ENCODE measurements around the gene EPHA7.

Gene EPHA7

DNA sequence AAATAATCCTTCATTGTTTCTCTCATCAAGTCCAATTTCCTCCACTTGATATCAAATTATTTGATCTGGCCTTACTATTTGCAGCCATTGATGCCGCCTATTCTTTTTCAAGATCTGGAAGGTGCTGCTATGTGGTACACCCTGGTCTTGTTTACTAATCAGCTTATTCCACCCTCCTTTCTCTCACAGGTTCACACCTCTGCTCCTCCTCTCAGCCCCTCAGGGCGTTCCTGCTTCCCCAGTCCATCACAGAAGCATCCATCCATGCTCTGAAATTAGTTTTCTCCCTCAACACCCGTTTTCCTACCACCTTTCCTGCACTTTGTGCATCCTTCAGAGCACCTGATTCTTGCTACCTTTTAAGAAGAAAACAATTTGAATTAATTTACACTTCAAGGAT, 183.6 kb downstream of the EPHA7 start:
- no peak for DNase-seq

DNA sequence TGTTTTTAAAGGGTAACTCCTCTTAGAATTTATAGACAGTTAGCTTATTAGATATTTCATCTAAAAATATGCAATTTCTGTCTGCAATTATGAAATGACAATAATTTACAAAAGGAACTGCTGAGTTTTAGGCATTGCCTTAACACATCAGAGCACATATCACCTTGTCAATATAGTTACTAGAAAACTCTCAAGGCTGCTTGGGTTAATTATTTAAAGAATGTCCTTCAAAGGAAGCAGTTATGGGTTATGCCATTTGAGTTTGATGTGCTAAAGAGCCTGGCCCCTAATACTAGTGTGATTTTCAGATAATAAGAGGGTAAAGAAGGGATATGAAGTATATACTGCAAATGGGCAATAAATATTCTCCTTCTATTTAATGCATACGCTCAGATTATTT, 192.5 kb downstream of the EPHA7 start:
- DNase-seq: no peak

DNA sequence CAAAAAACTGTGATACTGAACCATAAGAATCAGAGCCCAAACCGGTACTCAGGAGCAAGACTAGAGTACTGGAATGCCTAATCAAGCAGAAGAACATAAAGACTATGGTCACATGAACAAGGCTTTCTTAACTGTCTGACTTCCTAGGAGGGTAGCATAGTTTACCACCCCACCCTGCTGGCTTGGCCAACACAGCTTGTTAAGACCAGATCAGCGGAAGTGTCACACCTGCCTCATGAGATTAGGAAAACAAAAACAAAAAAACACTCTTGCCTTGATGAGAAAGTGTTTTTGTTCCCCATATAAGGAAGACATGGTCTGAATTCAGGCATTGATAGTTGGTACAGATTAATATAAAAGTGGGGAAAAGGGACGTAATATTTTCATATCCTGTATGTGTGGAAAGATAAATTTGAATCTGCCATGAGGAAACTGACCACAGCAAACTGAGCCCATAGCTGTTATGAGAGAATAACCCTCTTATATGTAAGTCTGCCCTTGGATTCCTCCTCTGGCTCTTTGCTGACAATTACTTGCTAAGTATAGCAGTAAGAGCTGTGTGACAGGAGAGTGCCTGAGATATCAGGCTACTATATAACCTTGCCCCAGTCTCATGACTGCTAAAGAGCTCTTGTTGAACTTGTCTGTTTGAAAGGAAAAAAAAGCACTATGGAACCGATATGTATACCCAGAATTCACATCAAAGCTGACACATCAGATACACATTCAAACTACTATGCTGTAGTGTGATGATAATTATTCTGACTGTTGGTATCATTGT, 197.1 kb downstream of the EPHA7 start:
- no peak for DNase-seq

DNA sequence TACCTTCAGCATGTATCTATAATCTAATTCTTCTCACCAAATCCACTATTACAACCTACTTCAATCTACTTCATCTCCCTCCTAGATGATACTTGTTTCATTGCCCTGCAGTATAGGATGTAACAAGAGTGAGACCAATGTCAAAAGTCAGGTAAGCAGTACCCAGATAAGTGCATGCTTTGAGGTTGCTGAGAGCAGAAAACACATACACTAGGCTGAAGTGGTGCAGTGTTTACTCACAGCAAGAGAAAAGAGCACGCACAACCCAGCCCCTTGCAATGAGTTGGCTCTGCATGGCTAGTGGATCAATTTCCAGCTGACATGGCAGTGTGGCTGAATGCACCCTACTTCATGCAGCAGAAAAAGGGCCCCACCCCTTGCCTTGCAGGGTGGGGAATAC, 199.9 kb downstream of the EPHA7 start:
- no peak for DNase-seq

DNA sequence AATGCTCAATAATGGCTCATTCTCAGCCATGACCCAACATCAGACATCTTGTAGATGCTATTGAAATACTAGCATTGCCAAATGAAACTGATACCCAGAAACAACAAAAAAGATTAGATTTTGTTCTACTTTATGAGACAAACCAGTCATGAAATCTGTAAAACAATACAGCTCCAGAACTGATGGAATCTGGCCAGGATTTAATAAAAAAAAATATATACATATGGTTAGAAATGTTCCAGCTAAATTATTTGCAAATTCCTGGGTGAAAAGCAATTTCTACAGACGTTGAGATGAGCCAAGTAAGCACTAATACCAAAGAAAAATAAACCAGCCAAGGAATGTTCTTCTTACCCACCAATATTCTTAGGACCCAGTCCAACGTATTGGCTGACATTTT, 201.3 kb downstream of the EPHA7 start:
- DNase-seq: no peak

DNA sequence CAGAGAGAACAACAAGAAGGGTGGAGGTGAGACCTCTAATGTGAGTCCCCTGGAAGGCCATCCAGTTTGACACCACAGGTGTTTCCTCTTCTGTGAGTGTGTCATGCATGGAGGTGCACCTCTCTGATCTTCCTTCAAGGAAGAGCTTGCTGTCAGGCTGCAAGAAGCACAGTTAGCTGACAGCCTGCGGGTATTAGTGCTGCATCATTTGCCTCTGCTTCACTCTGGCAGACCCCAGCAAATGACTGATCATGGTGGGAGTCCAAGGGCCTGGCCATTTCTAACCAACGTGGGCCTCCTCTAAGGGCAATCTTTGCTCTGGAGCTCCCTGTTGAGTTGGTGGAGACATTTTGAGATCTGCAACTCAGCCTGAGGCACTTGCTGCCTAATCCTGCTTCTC, 206.3 kb downstream of the EPHA7 start:
- no peak for DNase-seq

DNA sequence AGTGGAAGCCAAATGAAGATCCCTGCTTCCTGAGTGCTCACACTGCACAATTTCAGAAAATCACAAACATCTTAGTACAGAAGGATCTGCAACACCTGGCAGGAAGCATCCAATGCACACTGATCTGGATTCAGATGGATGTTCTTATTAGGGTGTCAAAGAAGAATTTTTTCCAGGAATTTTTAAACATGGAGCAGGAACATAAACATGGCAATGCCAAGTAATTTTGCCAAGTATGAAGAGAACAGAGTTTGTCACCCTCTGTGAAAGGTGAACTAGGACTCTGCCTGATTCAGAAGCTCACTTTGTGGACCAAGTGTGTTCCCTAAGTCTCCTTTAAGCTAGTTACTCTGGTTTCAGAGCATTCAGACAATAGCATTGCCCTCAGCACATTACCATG, 208.5 kb downstream of the EPHA7 start:
- DNase-seq: no peak

DNA sequence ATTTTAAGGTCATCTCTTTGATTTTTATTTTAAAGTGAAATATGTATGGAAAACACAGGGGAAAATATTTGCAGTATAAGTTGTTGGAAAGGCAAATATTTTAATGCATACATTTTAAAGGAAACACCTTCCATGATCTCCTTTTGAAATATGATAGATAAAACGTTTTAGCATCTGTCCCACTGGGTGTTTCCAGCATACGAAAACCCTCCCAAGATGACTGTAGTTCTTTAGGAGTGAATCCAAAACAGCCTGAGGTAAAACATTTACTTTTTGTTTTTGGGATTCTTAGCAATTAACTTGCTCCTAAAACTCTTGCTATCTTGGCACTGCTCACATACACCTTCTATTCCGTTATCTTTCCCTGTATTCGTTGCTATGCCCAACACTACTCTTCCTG, 210.0 kb downstream of the EPHA7 start:
- no peak for DNase-seq

DNA sequence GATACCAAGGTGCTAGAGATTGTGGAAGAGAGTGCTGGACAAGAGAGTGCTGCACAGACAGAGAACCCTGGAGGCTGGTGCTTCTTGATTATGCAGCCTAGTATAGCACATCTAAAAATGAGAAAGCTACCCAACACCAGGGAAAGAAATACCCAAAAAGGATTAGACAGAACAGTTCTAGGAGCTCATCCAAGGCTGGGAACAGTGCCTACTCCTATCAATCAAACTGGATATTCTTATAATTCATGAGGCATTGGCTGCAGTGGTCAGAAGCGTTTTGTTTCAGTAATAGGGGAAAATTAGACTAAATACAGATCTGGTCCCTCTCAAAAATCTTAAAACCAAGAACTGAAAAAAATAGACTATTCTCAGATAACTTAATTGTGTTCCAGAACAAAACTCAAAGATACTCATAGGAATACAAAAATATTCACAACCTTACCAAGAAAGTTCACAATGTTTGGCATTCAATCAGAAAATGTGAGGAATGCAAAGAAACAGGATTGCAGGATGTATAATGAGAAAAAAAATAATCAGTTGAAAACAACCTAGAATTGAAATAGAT, 222.9 kb downstream of the EPHA7 start:
- no peak for DNase-seq

DNA sequence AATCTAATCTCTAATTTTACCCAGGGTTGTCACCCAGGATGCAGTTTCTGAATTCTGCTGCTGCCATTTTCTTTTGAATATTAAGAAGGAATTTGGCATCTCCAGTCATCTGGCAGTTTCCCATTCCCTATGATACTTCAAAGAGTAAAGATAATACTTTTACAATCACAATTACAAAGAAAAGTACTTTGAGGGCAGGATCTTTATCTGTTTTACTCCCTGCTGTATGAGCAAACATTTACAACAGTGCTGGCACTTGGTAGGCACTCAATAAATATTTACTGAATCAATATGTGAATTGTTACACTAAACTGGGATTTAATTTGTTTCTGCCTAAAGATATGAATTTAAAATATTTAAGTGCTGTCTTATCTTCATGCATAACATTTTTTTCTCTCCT, 224.9 kb downstream of the EPHA7 start:
- DNase-seq: no peak

DNA sequence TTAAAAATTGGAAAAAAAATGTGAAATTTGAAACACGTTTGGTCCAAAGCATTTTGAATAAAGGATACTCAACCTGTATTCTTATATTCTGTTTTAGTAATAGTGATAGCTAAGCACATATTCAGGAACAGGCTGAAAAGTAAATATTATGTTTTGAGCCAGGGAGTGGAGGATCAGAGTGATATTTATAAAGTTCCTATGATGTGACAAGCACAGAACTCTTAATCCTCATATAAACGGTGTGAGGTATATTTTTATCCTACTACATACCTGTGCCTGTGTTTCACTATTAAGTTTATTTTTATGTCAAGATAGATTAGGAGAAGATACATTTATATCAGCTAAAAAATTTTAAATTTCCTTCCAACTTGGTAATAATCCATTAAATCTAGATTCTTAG, 225.5 kb downstream of the EPHA7 start:
- no peak for DNase-seq

All from T-helper 1 cell (primary cell).